Measurements from ENCODE around the gene ZNF593OS. TPM values are rescaled to one million over a fixed set of nuclear protein-coding genes. Genes with fewer than 3 reads are reported as not detected.
A peak's percentile ranks its signal among the peaks of the same experiment; 100 is the strongest.

The ZNF593OS gene
- total and polyA plus RNA-seq, 2 experiments from 2014 or later, result 0.10 to 0.45 TPM

- no peak for DNase-seq (ENCODE audit: low spot score)
- Histone ChIP-seq H3K9me3 (ENCODE audit: low read depth) (no peaks in the 10 kb centered on the region), H4K20me1 (ENCODE audit: insufficient read depth, poor library complexity, severe bottlenecking) (no peaks in the 10 kb centered on the region), H3K9me2 (replicated peaks; ENCODE audit: insufficient read depth) (no peaks in the 10 kb centered on the region), H3K4me1 (ENCODE audit: insufficient read depth) (no peaks in the 10 kb centered on the region), H3K36me3 (replicated peaks; ENCODE audit: insufficient read depth, low read depth) (no peaks in the 10 kb centered on the region), H3K79me2 (peaks cover 2% of the 10 kb centered on the region), H3K27ac (no peak overlapping the region), H3K4me3 (no peak overlapping the region), H3K4me2 (no peak overlapping the region), H3K27me3 (no peaks in the 10 kb centered on the region), H2AFZ (no peak overlapping the region)
- TF ChIP-seq EZH2 (IDR thresholded peaks at IDR 0.05; ENCODE audit: borderline replicate concordance) (no peak), EZH2phosphoT487 (IDR thresholded peaks at IDR 0.05; ENCODE audit: low read depth, severe bottlenecking, unreplicated experiment) (no peak), CTCF (IDR thresholded peaks at IDR 0.05; ENCODE audit: poor library complexity) (no peak)
- WGBS (ENCODE audit: low lambda C conversion rate, missing lambda C conversion rate), result 80% methylated on average over 9 of the region's 9 CpGs
Observed at GRCh38 chr1:26181586-26182382, 10.2 kb upstream of the ZNF593OS start.

GRCh38 chr1:26180010-26180506 lies 8.4 kb upstream of the ZNF593OS start:
- DNase-seq (ENCODE audit: low spot score), result no peak
- Histone ChIP-seq H3K79me2 (peaks cover 2% of the 10 kb centered on the region), H2AFZ (no peak overlapping the region), H3K4me1 (ENCODE audit: insufficient read depth) (no peaks in the 10 kb centered on the region), H3K27ac (no peak overlapping the region), H3K4me2 (no peak overlapping the region), H3K36me3 (replicated peaks; ENCODE audit: insufficient read depth, low read depth) (no peaks in the 10 kb centered on the region), H3K4me3 (no peak overlapping the region), H4K20me1 (ENCODE audit: insufficient read depth, poor library complexity, severe bottlenecking) (no peaks in the 10 kb centered on the region), H3K9me2 (replicated peaks; ENCODE audit: insufficient read depth) (no peaks in the 10 kb centered on the region), H3K9me3 (ENCODE audit: low read depth) (no peaks in the 10 kb centered on the region), H3K27me3 (no peaks in the 10 kb centered on the region)
- TF ChIP-seq EZH2 (IDR thresholded peaks at IDR 0.05; ENCODE audit: borderline replicate concordance), result no peak
- no peak for TF ChIP-seq CTCF (IDR thresholded peaks at IDR 0.05; ENCODE audit: poor library complexity)
- TF ChIP-seq EZH2phosphoT487 (IDR thresholded peaks at IDR 0.05; ENCODE audit: low read depth, severe bottlenecking, unreplicated experiment), result no peak
- 91% methylated on average over 4 of the region's 4 CpGs for WGBS (ENCODE audit: low lambda C conversion rate, missing lambda C conversion rate)

GRCh38 chr1:26177182-26177684 lies 5.6 kb upstream of the ZNF593OS start, which contains the start of gene CNKSR1:
Gene CNKSR1, plus strand, starts transcription at chr1:26177491. Its CDS starts 57 bp downstream, at chr1:26177548.
- Histone ChIP-seq H3K27ac (peak within 1 kb of the TSS; percentile 95), H3K9me2 (replicated peaks; ENCODE audit: insufficient read depth) (no peaks in the 10 kb centered on the region), H4K20me1 (ENCODE audit: insufficient read depth, poor library complexity, severe bottlenecking) (no peaks in the 10 kb centered on the region), H3K27me3 (no peaks in the 10 kb centered on the region), H3K79me2 (peaks cover 2% of the 10 kb centered on the region), H3K4me1 (ENCODE audit: insufficient read depth) (no peaks in the 10 kb centered on the region), H3K4me2 (peak within 1 kb of the TSS; percentile 74), H3K9me3 (ENCODE audit: low read depth) (no peaks in the 10 kb centered on the region), H3K36me3 (replicated peaks; ENCODE audit: insufficient read depth, low read depth) (no peaks in the 10 kb centered on the region), H3K4me3 (peak within 1 kb of the TSS; percentile 24), H2AFZ (peak within 1 kb of the TSS; percentile 44)
- TF ChIP-seq EZH2 (IDR thresholded peaks at IDR 0.05; ENCODE audit: borderline replicate concordance) (no peak), CTCF (IDR thresholded peaks at IDR 0.05; ENCODE audit: poor library complexity) (peak; percentile 28)
- peak; percentile 90 for DNase-seq (ENCODE audit: low spot score)
- WGBS (ENCODE audit: low lambda C conversion rate, missing lambda C conversion rate), result 27% methylated on average over 21 of the region's 21 CpGs
